Lower leg skin (tissue), 3 donors: Measurements from ENCODE around the gene ADAMTS16.

Experiments used
- CTCF ChIP-seq, 3 donors: fragments of 450-650 bp; IDR thresholded peaks; one replicate each; pipeline ENCODE4 v1.5.1; 2016; ENCODE audit warnings: antibody characterized with exemption in 3 of 3, mild to moderate bottlenecking in 3 of 3, moderate library complexity in 2 of 3
- POLR2A ChIP-seq, 2 donors: fragments of 450-650 bp; IDR thresholded peaks; one replicate each; pipeline ENCODE4 v1.6.1; 2016 to 2017; ENCODE audit warnings: antibody characterized with exemption in 2 of 2, mild to moderate bottlenecking in 1 of 2, moderate library complexity in 1 of 2

GRCh38 chr5:5298841-5299541 is 158.9 kb downstream of the ADAMTS16 start:
- no peak for TF ChIP-seq POLR2A (IDR thresholded peaks at IDR 0.05)
- TF ChIP-seq CTCF (IDR thresholded peaks at IDR 0.05), result no peak
